GM23248 (cell line): ENCODE data around the gene NEU4. TPM values are rescaled to one million over a fixed set of nuclear protein-coding genes. Genes with fewer than 3 reads are reported as not detected.

Experiments used
- DNase-seq: peaks from one replicate; pipeline ENCODE4 v3.0.0-alpha.2; 2015
- H2AFZ ChIP-seq: fragments of 200-600 bp; sonication (generic); 2 replicates; pipeline ENCODE4 v1.6.1; 2016; ENCODE audit warnings: antibody characterized with exemption
- H3F3A ChIP-seq: fragments of 200-600 bp; sonication (generic); 2 replicates; pipeline ENCODE4 v1.6.1; 2016; ENCODE audit warnings: mild to moderate bottlenecking, antibody characterized with exemption, mixed run types; ENCODE audit not compliant: insufficient read depth
- H3K27ac ChIP-seq: fragments of 200-600 bp; sonication (generic); 2 replicates; pipeline ENCODE4 v1.5.1; 2016; ENCODE audit warnings: mild to moderate bottlenecking
- H3K27me3 ChIP-seq: fragments of 200-600 bp; sonication (generic); replicated peaks from 2 replicates; pipeline ENCODE4 v1.6.1; 2016; ENCODE audit warnings: mild to moderate bottlenecking; ENCODE audit not compliant: insufficient read depth
- H3K36me3 ChIP-seq: fragments of 200-600 bp; sonication (generic); 2 replicates; pipeline ENCODE4 v1.6.1; 2016; ENCODE audit warnings: low read depth, mild to moderate bottlenecking
- H3K4me1 ChIP-seq: fragments of 200-600 bp; sonication (generic); 2 replicates; pipeline ENCODE4 v1.6.1; 2016; ENCODE audit warnings: mild to moderate bottlenecking; ENCODE audit not compliant: insufficient read depth
- H3K4me2 ChIP-seq: fragments of 200-600 bp; sonication (generic); one replicate; pipeline ENCODE4 v1.6.1; 2016; ENCODE audit warnings: mild to moderate bottlenecking; ENCODE audit not compliant: unreplicated experiment
- H3K4me3 ChIP-seq: fragments of 200-600 bp; sonication (generic); 2 replicates; pipeline ENCODE4 v1.5.1; 2016; ENCODE audit warnings: mild to moderate bottlenecking
- H3K79me2 ChIP-seq: fragments of 200-600 bp; sonication (generic); 2 replicates; pipeline ENCODE4 v1.6.1; 2016; ENCODE audit warnings: mild to moderate bottlenecking; ENCODE audit not compliant: insufficient read depth
- H3K9ac ChIP-seq: fragments of 200-600 bp; sonication (generic); 2 replicates; pipeline ENCODE4 v1.6.1; 2016; ENCODE audit warnings: mild to moderate bottlenecking
- H3K9me2 ChIP-seq: fragments of 200-600 bp; sonication (generic); 2 replicates; pipeline ENCODE4 v1.6.1; 2016; ENCODE audit warnings: mixed run types, mild to moderate bottlenecking, moderate library complexity; ENCODE audit not compliant: insufficient read depth
- H3K9me3 ChIP-seq: fragments of 200-600 bp; sonication (generic); one replicate; pipeline ENCODE4 v1.6.1; 2017; ENCODE audit warnings: low read depth
- H4K20me1 ChIP-seq: fragments of 200-600 bp; sonication (generic); 2 replicates; pipeline ENCODE4 v1.6.0; 2016; ENCODE audit not compliant: insufficient read depth
- EZH2 ChIP-seq: fragments of 200-600 bp; sonication (generic); IDR thresholded peaks from 2 replicates; pipeline ENCODE4 v1.6.1; 2018; ENCODE audit warnings: antibody characterized with exemption, mild to moderate bottlenecking; ENCODE audit not compliant: insufficient read depth, poor library complexity, severe bottlenecking
- EZH2phosphoT487 ChIP-seq: fragments of 200-600 bp; sonication (generic); IDR thresholded peaks from 2 replicates; pipeline ENCODE4 v1.6.1; 2018; ENCODE audit warnings: antibody characterized with exemption, moderate library complexity, mild to moderate bottlenecking, low read depth; ENCODE audit not compliant: insufficient read depth
- WGBS, 2 experiments: methylation state at CpG; one replicate each; pipeline ENCODE4 v1.1.6; 2015 to 2017; ENCODE audit warnings: low lambda C conversion rate in 2 of 2, low coverage in 1 of 2; ENCODE audit errors: missing lambda C conversion rate in 2 of 2; 5-methylcytosine and 5-hydroxymethylcytosine counted together
- in situ Hi-C: fragments of 300-500 bp; cut with MboI; formaldehyde crosslinking; loops from 2 replicates; pipeline ENCODE4 v1.15.0; 2020
- polyA plus RNA-seq: library from polyadenylated mRNA; unstranded; fragments of >200 nt; fragmentation: Nextera tagmentation; extraction: Ambion mirVana; gene quantifications from 2 replicates; pipeline ENCODE4 v1.2.1, GENCODE V29; 2016
- total RNA-seq: library from RNA; depleted of rRNA; stranded (reverse); fragments of >200 nt; shearing (Covaris generic); gene quantifications from 2 replicates; pipeline ENCODE4 v1.2.3, GENCODE V29; 2014

The NEU4 gene
- total and polyA plus RNA-seq, 2 experiments from 2014 or later, result not detected

GRCh38 chr2:241846406-241846805 lies 37.4 kb downstream of the NEU4 start:
- no peak for DNase-seq
- Histone ChIP-seq H3K4me3 (no peak overlapping the region), H3K9me3 (no peaks in the 10 kb centered on the region), H3F3A (no peaks in the 10 kb centered on the region), H3K9me2 (no peaks in the 10 kb centered on the region), H3K4me1 (no peaks in the 10 kb centered on the region), H3K36me3 (no peaks in the 10 kb centered on the region), H3K27me3 (peaks cover 21% of the 10 kb centered on the region), H3K79me2 (no peaks in the 10 kb centered on the region), H2AFZ (no peak overlapping the region), H3K9ac (no peak overlapping the region), H3K27ac (no peak overlapping the region), H3K4me2 (no peak overlapping the region), H4K20me1 (no peaks in the 10 kb centered on the region)
- in situ Hi-C loops, result no loop called here
- WGBS, 2 experiments, result 52 to 55% methylated on average over 21 to 22 of the region's 22 CpGs
- TF ChIP-seq EZH2phosphoT487 (no peak), EZH2 (no peak)

GRCh38 chr2:241848761-241849615 lies 40.0 kb downstream of the NEU4 start:
- H3K9me3 ChIP-seq, result no peaks in the 10 kb centered on the region
- H3K79me2 ChIP-seq, result no peaks in the 10 kb centered on the region
- H3F3A ChIP-seq, result no peaks in the 10 kb centered on the region
- 73 to 76% methylated on average over 19 to 38 of the region's 39 CpGs for WGBS, 2 experiments
- no peaks in the 10 kb centered on the region for H3K9me2 ChIP-seq
- H3K4me2 ChIP-seq, result no peak overlapping the region
- H3K4me3 ChIP-seq, result no peak overlapping the region
- TF ChIP-seq EZH2, result no peak
- TF ChIP-seq EZH2phosphoT487, result no peak
- no peaks in the 10 kb centered on the region for H4K20me1 ChIP-seq
- no peaks in the 10 kb centered on the region for H3K4me1 ChIP-seq
- no peaks in the 10 kb centered on the region for H3K36me3 ChIP-seq
- H3K27me3 ChIP-seq, result peaks cover 21% of the 10 kb centered on the region
- H2AFZ ChIP-seq, result no peak overlapping the region
- H3K27ac ChIP-seq, result no peak overlapping the region
- no peak overlapping the region for H3K9ac ChIP-seq
- in situ Hi-C loops, result no loop called here
- no peak for DNase-seq

- Histone ChIP-seq H3K9me2 (no peaks in the 10 kb centered on the region), H3K4me3 (no peak overlapping the region), H3K9ac (no peak overlapping the region), H3K27ac (no peak overlapping the region), H4K20me1 (no peaks in the 10 kb centered on the region), H3F3A (no peaks in the 10 kb centered on the region), H3K36me3 (no peaks in the 10 kb centered on the region), H3K9me3 (no peaks in the 10 kb centered on the region), H3K4me2 (no peak overlapping the region), H3K4me1 (no peaks in the 10 kb centered on the region), H2AFZ (no peak overlapping the region), H3K79me2 (no peaks in the 10 kb centered on the region), H3K27me3 (peaks cover 16% of the 10 kb centered on the region)
- in situ Hi-C loops, result no loop called here
- WGBS, 2 experiments, result 64 to 67% methylated on average over 16 of the region's 16 CpGs
- TF ChIP-seq EZH2phosphoT487 (no peak), EZH2 (no peak)
- no peak for DNase-seq
Observed at GRCh38 chr2:241849616-241850543, 40.9 kb downstream of the NEU4 start.

GRCh38 chr2:241850544-241851324 lies 41.7 kb downstream of the NEU4 start:
- TF ChIP-seq EZH2, result no peak
- Histone ChIP-seq H3K27me3 (peaks cover 8% of the 10 kb centered on the region), H3K36me3 (no peaks in the 10 kb centered on the region), H3K9ac (no peak overlapping the region), H3K4me1 (no peaks in the 10 kb centered on the region), H3K9me3 (no peaks in the 10 kb centered on the region), H4K20me1 (no peaks in the 10 kb centered on the region), H2AFZ (no peak overlapping the region), H3F3A (no peaks in the 10 kb centered on the region), H3K27ac (no peak overlapping the region), H3K9me2 (no peaks in the 10 kb centered on the region), H3K4me3 (no peak overlapping the region), H3K79me2 (no peaks in the 10 kb centered on the region), H3K4me2 (no peak overlapping the region)
- WGBS, 2 experiments, result 74 to 78% methylated on average over 22 to 27 of the region's 27 CpGs
- no peak for DNase-seq
- in situ Hi-C loops, result no loop called here
